ENCODE measurements around the gene TNFAIP1. TPM values are rescaled to one million over a fixed set of nuclear protein-coding genes. Genes with fewer than 3 reads are reported as not detected.

Gene TNFAIP1
- total and polyA plus RNA-seq, 5 donors from 2014 or later: 6.5 to 15.7 (median 9.7) TPM

- Mint-ChIP-seq H3K4me1 (peaks cover 11 to 48% (median 28%) of the 10 kb centered on the region in 4 donors), H3K9me3 (peaks cover 0 to 4% (median 0%) of the 10 kb centered on the region in 7 donors), H3K4me3 (peak overlapping the region in 2 of 4 donors; percentile 50 to 88), H3K27ac (no peak overlapping the region), H3K27me3 (peaks cover 10% of the 10 kb centered on the region), H3K36me3 (peaks cover 15% of the 10 kb centered on the region)
- peaks cover 20% of the 10 kb centered on the region for H3K4me1 ChIP-seq (ENCODE audit: control insufficient read depth, insufficient read depth, low read length, poor library complexity, severe bottlenecking)
- H3K27me3 ChIP-seq (ENCODE audit: control insufficient read depth, insufficient read depth, low read length): no peaks in the 10 kb centered on the region
- H3K4me3 ChIP-seq (ENCODE audit: low read depth, low read length): no peak overlapping the region
- ATAC-seq (ENCODE audit: low read depth in 2 of 2): no peak
- H3K9me3 ChIP-seq (ENCODE audit: control insufficient read depth in 2 of 2, low read length in 2 of 2): no peaks in the 10 kb centered on the region
- peak in 1 of 3 donors; percentile 35 for DNase-seq
- no peak overlapping the region for H3K27ac ChIP-seq (ENCODE audit: insufficient read depth, low read length, poor library complexity, severe bottlenecking)
- no peaks in the 10 kb centered on the region for H3K36me3 ChIP-seq (ENCODE audit: control insufficient read depth, insufficient read depth, low read length)
Observed at GRCh38 chr17:28381141-28381825, 45.7 kb downstream of the TNFAIP1 start.

- DNase-seq: peak; percentile 53 to 85 (median 57)
- H3K4me3 ChIP-seq (ENCODE audit: low read depth, low read length): peak overlapping the region; percentile 78
- H3K36me3 ChIP-seq (ENCODE audit: control insufficient read depth, insufficient read depth, low read length): peaks cover 11% of the 10 kb centered on the region
- Mint-ChIP-seq H3K27me3 (peaks cover 10% of the 10 kb centered on the region), H3K4me3 (peak overlapping the region; percentile 88 to 97 (median 94)), H3K27ac (peak overlapping the region in 2 of 3 donors; percentile 87 to 88), H3K36me3 (peaks cover 17% of the 10 kb centered on the region), H3K4me1 (peaks cover 6 to 49% (median 27%) of the 10 kb centered on the region in 4 donors), H3K9me3 (peaks cover 0 to 4% (median 0%) of the 10 kb centered on the region in 7 donors)
- H3K27ac ChIP-seq (ENCODE audit: insufficient read depth, low read length, poor library complexity, severe bottlenecking): peak overlapping the region; percentile 36
- ATAC-seq (ENCODE audit: low read depth in 2 of 2): peak; percentile 90 to 94
- H3K9me3 ChIP-seq (ENCODE audit: control insufficient read depth in 2 of 2, low read length in 2 of 2): no peaks in the 10 kb centered on the region
- H3K4me1 ChIP-seq (ENCODE audit: control insufficient read depth, insufficient read depth, low read length, poor library complexity, severe bottlenecking): peaks cover 20% of the 10 kb centered on the region
- H3K27me3 ChIP-seq (ENCODE audit: control insufficient read depth, insufficient read depth, low read length): no peaks in the 10 kb centered on the region
Observed at GRCh38 chr17:28384281-28385036, 48.9 kb downstream of the TNFAIP1 start.

GRCh38 chr17:28385037-28385400 lies 49.5 kb downstream of the TNFAIP1 start:
- Histone ChIP-seq H3K4me1 (ENCODE audit: control insufficient read depth, insufficient read depth, low read length, poor library complexity, severe bottlenecking) (peaks cover 20% of the 10 kb centered on the region), H3K27me3 (ENCODE audit: control insufficient read depth, insufficient read depth, low read length) (no peaks in the 10 kb centered on the region), H3K9me3 (ENCODE audit: control insufficient read depth in 2 of 2, low read length in 2 of 2) (no peaks in the 10 kb centered on the region), H3K36me3 (ENCODE audit: control insufficient read depth, insufficient read depth, low read length) (peaks cover 16% of the 10 kb centered on the region), H3K27ac (ENCODE audit: insufficient read depth, low read length, poor library complexity, severe bottlenecking) (no peak overlapping the region), H3K4me3 (ENCODE audit: low read depth, low read length) (peak overlapping the region; percentile 78)
- H3K27ac Mint-ChIP-seq: peak overlapping the region in 2 of 3 donors; percentile 87 to 88
- peaks cover 10% of the 10 kb centered on the region for H3K27me3 Mint-ChIP-seq
- peaks cover 17% of the 10 kb centered on the region for H3K36me3 Mint-ChIP-seq
- peaks cover 5 to 45% (median 23%) of the 10 kb centered on the region in 4 donors for H3K4me1 Mint-ChIP-seq
- peak overlapping the region; percentile 88 to 97 (median 94) for H3K4me3 Mint-ChIP-seq
- ATAC-seq (ENCODE audit: low read depth in 2 of 2): peak; percentile 2 to 4
- DNase-seq: peak in 1 of 3 donors; percentile 18
- H3K9me3 Mint-ChIP-seq: peaks cover 0 to 4% (median 0%) of the 10 kb centered on the region in 7 donors

GRCh38 chr17:28385406-28385805 lies 49.8 kb downstream of the TNFAIP1 start:
- Mint-ChIP-seq H3K4me3 (peak overlapping the region; percentile 88 to 94 (median 92)), H3K36me3 (peaks cover 17% of the 10 kb centered on the region), H3K27ac (peak overlapping the region in 2 of 3 donors; percentile 83 to 88), H3K27me3 (peaks cover 10% of the 10 kb centered on the region), H3K9me3 (peaks cover 0 to under 1% (median 0%) of the 10 kb centered on the region in 7 donors), H3K4me1 (peaks cover 5 to 45% (median 23%) of the 10 kb centered on the region in 4 donors)
- peaks cover 20% of the 10 kb centered on the region for H3K4me1 ChIP-seq (ENCODE audit: control insufficient read depth, insufficient read depth, low read length, poor library complexity, severe bottlenecking)
- peaks cover 20% of the 10 kb centered on the region for H3K36me3 ChIP-seq (ENCODE audit: control insufficient read depth, insufficient read depth, low read length)
- DNase-seq: peak in 1 of 3 donors; percentile 25
- no peak for ATAC-seq (ENCODE audit: low read depth in 2 of 2)
- H3K4me3 ChIP-seq (ENCODE audit: low read depth, low read length): peak overlapping the region; percentile 78
- no peaks in the 10 kb centered on the region for H3K9me3 ChIP-seq (ENCODE audit: control insufficient read depth in 2 of 2, low read length in 2 of 2)
- H3K27ac ChIP-seq (ENCODE audit: insufficient read depth, low read length, poor library complexity, severe bottlenecking): no peak overlapping the region
- H3K27me3 ChIP-seq (ENCODE audit: control insufficient read depth, insufficient read depth, low read length): no peaks in the 10 kb centered on the region

- no peaks in the 10 kb centered on the region for H3K27me3 ChIP-seq (ENCODE audit: control insufficient read depth, insufficient read depth, low read length)
- H3K36me3 Mint-ChIP-seq: peaks cover 26% of the 10 kb centered on the region
- peaks cover 10% of the 10 kb centered on the region for H3K27me3 Mint-ChIP-seq
- no peaks in the 10 kb centered on the region for H3K9me3 ChIP-seq (ENCODE audit: control insufficient read depth in 2 of 2, low read length in 2 of 2)
- peaks cover 7 to 41% (median 21%) of the 10 kb centered on the region in 4 donors for H3K4me1 Mint-ChIP-seq
- H3K4me1 ChIP-seq (ENCODE audit: control insufficient read depth, insufficient read depth, low read length, poor library complexity, severe bottlenecking): peaks cover 18% of the 10 kb centered on the region
- DNase-seq: no peak
- no peak overlapping the region for H3K27ac ChIP-seq (ENCODE audit: insufficient read depth, low read length, poor library complexity, severe bottlenecking)
- H3K27ac Mint-ChIP-seq: peak overlapping the region in 1 of 3 donors; percentile 15
- no peaks in the 10 kb centered on the region for H3K9me3 Mint-ChIP-seq
- H3K36me3 ChIP-seq (ENCODE audit: control insufficient read depth, insufficient read depth, low read length): peaks cover 30% of the 10 kb centered on the region
- H3K4me3 ChIP-seq (ENCODE audit: low read depth, low read length): no peak overlapping the region
- ATAC-seq (ENCODE audit: low read depth in 2 of 2): no peak
- peak overlapping the region; percentile 88 to 94 (median 92) for H3K4me3 Mint-ChIP-seq
Observed at GRCh38 chr17:28386391-28386790, 50.8 kb downstream of the TNFAIP1 start.

- peaks cover 18% of the 10 kb centered on the region for H3K4me1 ChIP-seq (ENCODE audit: control insufficient read depth, insufficient read depth, low read length, poor library complexity, severe bottlenecking)
- peaks cover 7 to 33% (median 18%) of the 10 kb centered on the region in 4 donors for H3K4me1 Mint-ChIP-seq
- H3K36me3 ChIP-seq (ENCODE audit: control insufficient read depth, insufficient read depth, low read length): peaks cover 37% of the 10 kb centered on the region
- peaks cover 4% of the 10 kb centered on the region for H3K27me3 Mint-ChIP-seq
- H3K9me3 ChIP-seq (ENCODE audit: control insufficient read depth in 2 of 2, low read length in 2 of 2): no peaks in the 10 kb centered on the region
- ATAC-seq (ENCODE audit: low read depth in 2 of 2) (no peak), DNase-seq (no peak)
- no peaks in the 10 kb centered on the region for H3K27me3 ChIP-seq (ENCODE audit: control insufficient read depth, insufficient read depth, low read length)
- no peak overlapping the region for H3K4me3 Mint-ChIP-seq
- H3K4me3 ChIP-seq (ENCODE audit: low read depth, low read length): no peak overlapping the region
- H3K9me3 Mint-ChIP-seq: no peaks in the 10 kb centered on the region
- H3K27ac Mint-ChIP-seq: peak overlapping the region in 1 of 3 donors; percentile 52
- H3K36me3 Mint-ChIP-seq: peaks cover 24% of the 10 kb centered on the region
- H3K27ac ChIP-seq (ENCODE audit: insufficient read depth, low read length, poor library complexity, severe bottlenecking): no peak overlapping the region
Observed at GRCh38 chr17:28388106-28388505, 52.5 kb downstream of the TNFAIP1 start.

GRCh38 chr17:28390141-28390540 lies 54.6 kb downstream of the TNFAIP1 start:
- H3K36me3 ChIP-seq (ENCODE audit: control insufficient read depth, insufficient read depth, low read length): peaks cover 49% of the 10 kb centered on the region
- H3K27ac ChIP-seq (ENCODE audit: insufficient read depth, low read length, poor library complexity, severe bottlenecking): no peak overlapping the region
- peaks cover 4 to 18% (median 10%) of the 10 kb centered on the region in 4 donors for H3K4me1 Mint-ChIP-seq
- H3K4me1 ChIP-seq (ENCODE audit: control insufficient read depth, insufficient read depth, low read length, poor library complexity, severe bottlenecking): peaks cover 8% of the 10 kb centered on the region
- no peak overlapping the region for H3K27ac Mint-ChIP-seq
- ATAC-seq (ENCODE audit: low read depth in 2 of 2) (no peak), DNase-seq (no peak)
- H3K36me3 Mint-ChIP-seq: peaks cover 33% of the 10 kb centered on the region
- H3K4me3 Mint-ChIP-seq: peak overlapping the region in 1 of 4 donors; percentile 44
- H3K4me3 ChIP-seq (ENCODE audit: low read depth, low read length): no peak overlapping the region
- H3K9me3 Mint-ChIP-seq: no peaks in the 10 kb centered on the region
- H3K27me3 ChIP-seq (ENCODE audit: control insufficient read depth, insufficient read depth, low read length): no peaks in the 10 kb centered on the region
- no peaks in the 10 kb centered on the region for H3K27me3 Mint-ChIP-seq
- H3K9me3 ChIP-seq (ENCODE audit: control insufficient read depth in 2 of 2, low read length in 2 of 2): no peaks in the 10 kb centered on the region
